GM18511 (cell line): Measurements from ENCODE around the gene ARHGAP24.

Experiments
- ATAC-seq: cut with Tn5 transposase; IDR thresholded peaks from one replicate; pipeline ENCODE4 v1.9.1; 2021; ENCODE audit warnings: mild to moderate bottlenecking, moderate library complexity; ENCODE audit not compliant: unreplicated experiment

Gene ARHGAP24

GRCh38 chr4:85733798-85734197, 258.8 kb downstream of the ARHGAP24 start:
- ATAC-seq, result no peak

- no peak for ATAC-seq
Measured at GRCh38 chr4:85734424-85734831, 259.5 kb downstream of the ARHGAP24 start.

GRCh38 chr4:85736571-85736970, 261.6 kb downstream of the ARHGAP24 start:
- ATAC-seq, result no peak

GRCh38 chr4:85737254-85737653, 262.3 kb downstream of the ARHGAP24 start:
- ATAC-seq, result no peak

GRCh38 chr4:85738721-85739120, 263.8 kb downstream of the ARHGAP24 start:
- no peak for ATAC-seq

GRCh38 chr4:85740431-85740861, 265.5 kb downstream of the ARHGAP24 start:
- ATAC-seq, result no peak

GRCh38 chr4:85741381-85741780, 266.4 kb downstream of the ARHGAP24 start:
- no peak for ATAC-seq

GRCh38 chr4:85741921-85742591, 267.1 kb downstream of the ARHGAP24 start:
- ATAC-seq, result no peak

- ATAC-seq, result no peak
Measured at GRCh38 chr4:85744950-85745349, 270.0 kb downstream of the ARHGAP24 start.

- ATAC-seq, result no peak
Measured at GRCh38 chr4:85745939-85746338, 271.0 kb downstream of the ARHGAP24 start.

GRCh38 chr4:85747882-85748491, 273.0 kb downstream of the ARHGAP24 start:
- ATAC-seq, result peak; percentile 66

- no peak for ATAC-seq
Measured at GRCh38 chr4:85748654-85749053, 273.7 kb downstream of the ARHGAP24 start.

GRCh38 chr4:85751866-85752265, 276.9 kb downstream of the ARHGAP24 start:
- no peak for ATAC-seq

- no peak for ATAC-seq
Measured at GRCh38 chr4:85755285-85755684, 280.3 kb downstream of the ARHGAP24 start.

GRCh38 chr4:85756938-85757337, 282.0 kb downstream of the ARHGAP24 start:
- ATAC-seq, result peak; percentile 69

GRCh38 chr4:85759388-85759787, 284.4 kb downstream of the ARHGAP24 start:
- ATAC-seq, result no peak

GRCh38 chr4:85760511-85760910, 285.6 kb downstream of the ARHGAP24 start:
- no peak for ATAC-seq

- no peak for ATAC-seq
Measured at GRCh38 chr4:85761803-85762528, 287.0 kb downstream of the ARHGAP24 start.

- no peak for ATAC-seq
Measured at GRCh38 chr4:85762529-85762871, 287.6 kb downstream of the ARHGAP24 start.

- ATAC-seq, result no peak
Measured at GRCh38 chr4:85763202-85763601, 288.3 kb downstream of the ARHGAP24 start.

- no peak for ATAC-seq
Measured at GRCh38 chr4:85767649-85768048, 292.7 kb downstream of the ARHGAP24 start.

- no peak for ATAC-seq
Measured at GRCh38 chr4:85769009-85769408, 294.1 kb downstream of the ARHGAP24 start.
